Panc1 (cell line): ENCODE measurements around the gene ABCD3.

Experiments
- POLR2AphosphoS5 ChIP-seq: IDR thresholded peaks from 2 replicates; pipeline ENCODE4 v1.6.1; 2012; ENCODE audit warnings: mild to moderate bottlenecking, low read depth, low read length, moderate library complexity
- SIN3A ChIP-seq: IDR thresholded peaks from 2 replicates; pipeline ENCODE4 v1.6.1; 2012; ENCODE audit warnings: low read depth, mild to moderate bottlenecking, low read length, moderate library complexity, borderline replicate concordance; ENCODE audit not compliant: insufficient read depth
- TCF7L2 ChIP-seq: IDR thresholded peaks from 2 replicates; pipeline ENCODE4 v1.6.1; 2011; ENCODE audit warnings: mild to moderate bottlenecking, low read depth, low read length, inconsistent platforms
- TF ChIP-seq, protein P1 (sequence below): fragments of 450-650 bp; IDR thresholded peaks from 2 replicates; pipeline ENCODE4 v1.5.1; 2017; ENCODE audit warnings: mild to moderate bottlenecking
- TF ChIP-seq, protein P2 (sequence below), 2 experiments: IDR thresholded peaks; 2 replicates each; pipeline ENCODE4 v1.6.1; 2011 to 2012; ENCODE audit warnings: low read depth in 2 of 2, control low read depth in 1 of 2, low read length in 1 of 2, mild to moderate bottlenecking in 1 of 2, moderate library complexity in 1 of 2; ENCODE audit not compliant: insufficient read depth in 1 of 2

- TF ChIP-seq, protein P1, sequence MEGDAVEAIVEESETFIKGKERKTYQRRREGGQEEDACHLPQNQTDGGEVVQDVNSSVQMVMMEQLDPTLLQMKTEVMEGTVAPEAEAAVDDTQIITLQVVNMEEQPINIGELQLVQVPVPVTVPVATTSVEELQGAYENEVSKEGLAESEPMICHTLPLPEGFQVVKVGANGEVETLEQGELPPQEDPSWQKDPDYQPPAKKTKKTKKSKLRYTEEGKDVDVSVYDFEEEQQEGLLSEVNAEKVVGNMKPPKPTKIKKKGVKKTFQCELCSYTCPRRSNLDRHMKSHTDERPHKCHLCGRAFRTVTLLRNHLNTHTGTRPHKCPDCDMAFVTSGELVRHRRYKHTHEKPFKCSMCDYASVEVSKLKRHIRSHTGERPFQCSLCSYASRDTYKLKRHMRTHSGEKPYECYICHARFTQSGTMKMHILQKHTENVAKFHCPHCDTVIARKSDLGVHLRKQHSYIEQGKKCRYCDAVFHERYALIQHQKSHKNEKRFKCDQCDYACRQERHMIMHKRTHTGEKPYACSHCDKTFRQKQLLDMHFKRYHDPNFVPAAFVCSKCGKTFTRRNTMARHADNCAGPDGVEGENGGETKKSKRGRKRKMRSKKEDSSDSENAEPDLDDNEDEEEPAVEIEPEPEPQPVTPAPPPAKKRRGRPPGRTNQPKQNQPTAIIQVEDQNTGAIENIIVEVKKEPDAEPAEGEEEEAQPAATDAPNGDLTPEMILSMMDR, result no peak
- TF ChIP-seq POLR2AphosphoS5, result no peak
- TF ChIP-seq, protein P2, sequence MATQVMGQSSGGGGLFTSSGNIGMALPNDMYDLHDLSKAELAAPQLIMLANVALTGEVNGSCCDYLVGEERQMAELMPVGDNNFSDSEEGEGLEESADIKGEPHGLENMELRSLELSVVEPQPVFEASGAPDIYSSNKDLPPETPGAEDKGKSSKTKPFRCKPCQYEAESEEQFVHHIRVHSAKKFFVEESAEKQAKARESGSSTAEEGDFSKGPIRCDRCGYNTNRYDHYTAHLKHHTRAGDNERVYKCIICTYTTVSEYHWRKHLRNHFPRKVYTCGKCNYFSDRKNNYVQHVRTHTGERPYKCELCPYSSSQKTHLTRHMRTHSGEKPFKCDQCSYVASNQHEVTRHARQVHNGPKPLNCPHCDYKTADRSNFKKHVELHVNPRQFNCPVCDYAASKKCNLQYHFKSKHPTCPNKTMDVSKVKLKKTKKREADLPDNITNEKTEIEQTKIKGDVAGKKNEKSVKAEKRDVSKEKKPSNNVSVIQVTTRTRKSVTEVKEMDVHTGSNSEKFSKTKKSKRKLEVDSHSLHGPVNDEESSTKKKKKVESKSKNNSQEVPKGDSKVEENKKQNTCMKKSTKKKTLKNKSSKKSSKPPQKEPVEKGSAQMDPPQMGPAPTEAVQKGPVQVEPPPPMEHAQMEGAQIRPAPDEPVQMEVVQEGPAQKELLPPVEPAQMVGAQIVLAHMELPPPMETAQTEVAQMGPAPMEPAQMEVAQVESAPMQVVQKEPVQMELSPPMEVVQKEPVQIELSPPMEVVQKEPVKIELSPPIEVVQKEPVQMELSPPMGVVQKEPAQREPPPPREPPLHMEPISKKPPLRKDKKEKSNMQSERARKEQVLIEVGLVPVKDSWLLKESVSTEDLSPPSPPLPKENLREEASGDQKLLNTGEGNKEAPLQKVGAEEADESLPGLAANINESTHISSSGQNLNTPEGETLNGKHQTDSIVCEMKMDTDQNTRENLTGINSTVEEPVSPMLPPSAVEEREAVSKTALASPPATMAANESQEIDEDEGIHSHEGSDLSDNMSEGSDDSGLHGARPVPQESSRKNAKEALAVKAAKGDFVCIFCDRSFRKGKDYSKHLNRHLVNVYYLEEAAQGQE (IDR thresholded peaks at IDR 0.05; ENCODE audit: insufficient read depth in 1 of 2, low read depth in 2 of 2, low read length in 1 of 2), result no peak
- no peak for TF ChIP-seq SIN3A
- no peak for TF ChIP-seq TCF7L2
These were observed 108.2 kb downstream of the ABCD3 start for GRCh38 chr1:94526152-94526980.
